Stimulated activated CD4-positive, alpha-beta T cell treated with anti-CD3 and anti-CD28 coated beads, TNF-alpha, amount 100 ng/mL, for 48 hours (primary cell): Measurements from ENCODE around the gene SHISA6.

Source experiments
- DNase-seq, 3 donors: peaks; one replicate each; pipeline ENCODE4 v3.0.0-alpha.2; 2020; ENCODE audit warnings: low read depth in 3 of 3

The SHISA6 gene

GRCh38 chr17:11458279-11458678 is 217.3 kb downstream of the SHISA6 start:
- no peak for DNase-seq

- no peak for DNase-seq
Observed at GRCh38 chr17:11459861-11460331, 218.9 kb downstream of the SHISA6 start.

GRCh38 chr17:11461993-11462548 is 221.1 kb downstream of the SHISA6 start:
- DNase-seq = no peak

GRCh38 chr17:11467639-11468038 is 226.6 kb downstream of the SHISA6 start:
- DNase-seq = no peak

GRCh38 chr17:11485336-11486100 is 244.5 kb downstream of the SHISA6 start:
- no peak for DNase-seq

GRCh38 chr17:11486101-11486867 is 245.3 kb downstream of the SHISA6 start:
- DNase-seq = no peak

GRCh38 chr17:11486868-11487310 is 245.9 kb downstream of the SHISA6 start:
- DNase-seq = no peak

GRCh38 chr17:11487469-11487868 is 246.5 kb downstream of the SHISA6 start:
- DNase-seq = no peak

GRCh38 chr17:11488407-11488806 is 247.4 kb downstream of the SHISA6 start:
- DNase-seq = no peak

- DNase-seq = no peak
Observed at GRCh38 chr17:11490171-11490755, 249.2 kb downstream of the SHISA6 start.

GRCh38 chr17:11492511-11492910 is 251.5 kb downstream of the SHISA6 start:
- no peak for DNase-seq

GRCh38 chr17:11493936-11494335 is 252.9 kb downstream of the SHISA6 start:
- no peak for DNase-seq

GRCh38 chr17:11495613-11496012 is 254.6 kb downstream of the SHISA6 start:
- DNase-seq = no peak

GRCh38 chr17:11499881-11500280 is 258.9 kb downstream of the SHISA6 start:
- no peak for DNase-seq

- no peak for DNase-seq
Observed at GRCh38 chr17:11503308-11504035, 262.5 kb downstream of the SHISA6 start.

- no peak for DNase-seq
Observed at GRCh38 chr17:11506635-11507034, 265.6 kb downstream of the SHISA6 start.

- no peak for DNase-seq
Observed at GRCh38 chr17:11511696-11512095, 270.7 kb downstream of the SHISA6 start.

- DNase-seq = no peak
Observed at GRCh38 chr17:11514565-11514964, 273.6 kb downstream of the SHISA6 start.

- no peak for DNase-seq
Observed at GRCh38 chr17:11514981-11515680, 274.1 kb downstream of the SHISA6 start.

GRCh38 chr17:11515901-11516300 is 274.9 kb downstream of the SHISA6 start:
- DNase-seq = no peak

GRCh38 chr17:11535231-11535630 is 294.2 kb downstream of the SHISA6 start:
- no peak for DNase-seq
